NCI-H2107 (cell line): Measurements from ENCODE around the gene PAPSS1.
"Not testable (repeated sequence)": the region's sequence is repeated elsewhere in the genome, so short reads cannot be mapped to it uniquely, and the experiment has no call there.

Experiments used
- DNase-seq: peaks from one replicate; lab custom pipeline; 2025; lab: John Stamatoyannopoulos, UW

Gene PAPSS1

GRCh38 chr4:107726131-107726925, 6.3 kb upstream of the PAPSS1 start:
- not testable (repeated sequence) for DNase-seq

GRCh38 chr4:107725281-107725859, 5.3 kb upstream of the PAPSS1 start:
- no peak for DNase-seq

- DNase-seq, result not testable (repeated sequence)
Measured at GRCh38 chr4:107723331-107723730, 3.3 kb upstream of the PAPSS1 start.

- DNase-seq, result no peak
Measured at GRCh38 chr4:107721436-107722100, 1.5 kb upstream of the PAPSS1 start.

- no peak for DNase-seq
Measured at GRCh38 chr4:107719207-107719921, 670 bp downstream of the PAPSS1 start.

GRCh38 chr4:107718351-107718965, 1.6 kb downstream of the PAPSS1 start:
- DNase-seq, result no peak

- no peak for DNase-seq
Measured at GRCh38 chr4:107714256-107714655, 5.8 kb downstream of the PAPSS1 start.

GRCh38 chr4:107712236-107712635, 7.8 kb downstream of the PAPSS1 start:
- no peak for DNase-seq

- no peak for DNase-seq
Measured at GRCh38 chr4:107711831-107712230, 8.2 kb downstream of the PAPSS1 start.

- no peak for DNase-seq
Measured at GRCh38 chr4:107710493-107711459, 9.3 kb downstream of the PAPSS1 start.

- DNase-seq, result no peak
Measured at GRCh38 chr4:107709916-107710315, 10.1 kb downstream of the PAPSS1 start.

- DNase-seq, result no peak
Measured at GRCh38 chr4:107708225-107708624, 11.8 kb downstream of the PAPSS1 start.

- no peak for DNase-seq
Measured at GRCh38 chr4:107705742-107706556, 14.1 kb downstream of the PAPSS1 start.

- no peak for DNase-seq
Measured at GRCh38 chr4:107701565-107701964, 18.5 kb downstream of the PAPSS1 start.

- no peak for DNase-seq
Measured at GRCh38 chr4:107699466-107700206, 20.4 kb downstream of the PAPSS1 start.

- not testable (repeated sequence) for DNase-seq
Measured at GRCh38 chr4:107696187-107696586, 23.8 kb downstream of the PAPSS1 start.

- DNase-seq, result no peak
Measured at GRCh38 chr4:107693132-107693531, 26.9 kb downstream of the PAPSS1 start.

- DNase-seq, result no peak
Measured at GRCh38 chr4:107692202-107692601, 27.8 kb downstream of the PAPSS1 start.

GRCh38 chr4:107691378-107691777, 28.7 kb downstream of the PAPSS1 start:
- no peak for DNase-seq
